ENCODE measurements around the gene YIPF6. TPM values are rescaled to one million over a fixed set of nuclear protein-coding genes. Genes with fewer than 3 reads are reported as not detected.

The YIPF6 gene
- total RNA-seq, 4 donors from 2014 or later: 25.0 to 36.2 (median 31.3) TPM

GRCh38 chrX:68556036-68556435 is 57.2 kb downstream of the YIPF6 start:
- no peak for TF ChIP-seq CTCF (IDR thresholded peaks at IDR 0.05; ENCODE audit: low read depth)

- TF ChIP-seq CTCF (IDR thresholded peaks at IDR 0.05; ENCODE audit: low read depth): no peak
Observed at GRCh38 chrX:68568136-68568535, 69.3 kb downstream of the YIPF6 start.

- no peak for TF ChIP-seq CTCF (IDR thresholded peaks at IDR 0.05; ENCODE audit: low read depth)
Observed at GRCh38 chrX:68570598-68570997, 71.7 kb downstream of the YIPF6 start.

GRCh38 chrX:68571292-68571609 is 72.4 kb downstream of the YIPF6 start:
- TF ChIP-seq CTCF (IDR thresholded peaks at IDR 0.05; ENCODE audit: low read depth): no peak

GRCh38 chrX:68571610-68572311 is 72.9 kb downstream of the YIPF6 start:
- TF ChIP-seq CTCF (IDR thresholded peaks at IDR 0.05; ENCODE audit: low read depth): no peak

GRCh38 chrX:68574240-68574639 is 75.4 kb downstream of the YIPF6 start:
- no peak for TF ChIP-seq CTCF (IDR thresholded peaks at IDR 0.05; ENCODE audit: low read depth)

- no peak for TF ChIP-seq CTCF (IDR thresholded peaks at IDR 0.05; ENCODE audit: low read depth)
Observed at GRCh38 chrX:68579810-68580209, 81.0 kb downstream of the YIPF6 start.
